Ishikawa (cell line): ENCODE data around the gene CYBB.

Source experiments
- CEBPB ChIP-seq: IDR thresholded peaks from 2 replicates; pipeline ENCODE4 v1.6.1; 2012
- CREB1 ChIP-seq: IDR thresholded peaks from 2 replicates; pipeline ENCODE4 v1.6.1; 2012; ENCODE audit warnings: low read depth
- EGR1 ChIP-seq: IDR thresholded peaks from 2 replicates; pipeline ENCODE4 v1.6.1; 2012
- EP300 ChIP-seq: IDR thresholded peaks from 2 replicates; pipeline ENCODE4 v1.6.1; 2012; ENCODE audit warnings: borderline replicate concordance
- FOXM1 ChIP-seq: IDR thresholded peaks from 2 replicates; pipeline ENCODE4 v1.6.1; 2012; ENCODE audit warnings: low read depth, borderline replicate concordance
- NFIC ChIP-seq: IDR thresholded peaks from 2 replicates; pipeline ENCODE4 v1.6.1; 2012
- RAD21 ChIP-seq: IDR thresholded peaks from 2 replicates; pipeline ENCODE4 v1.6.1; 2012; ENCODE audit warnings: low read depth
- REST ChIP-seq: IDR thresholded peaks from 2 replicates; pipeline ENCODE4 v1.6.1; 2012; ENCODE audit warnings: low read depth, mild to moderate bottlenecking
- TAF1 ChIP-seq: IDR thresholded peaks from 2 replicates; pipeline ENCODE4 v1.6.1; 2012; ENCODE audit warnings: low read depth, mild to moderate bottlenecking
- TCF12 ChIP-seq: IDR thresholded peaks from 2 replicates; pipeline ENCODE4 v1.6.1; 2012; ENCODE audit warnings: low read depth
- TEAD4 ChIP-seq: IDR thresholded peaks from 2 replicates; pipeline ENCODE4 v1.6.1; 2012
- USF1 ChIP-seq: IDR thresholded peaks from 2 replicates; pipeline ENCODE4 v1.6.1; 2012
- YY1 ChIP-seq: IDR thresholded peaks from 2 replicates; pipeline ENCODE4 v1.6.1; 2012; ENCODE audit warnings: low read depth
- ZBTB7A ChIP-seq: IDR thresholded peaks from 2 replicates; pipeline ENCODE4 v1.6.1; 2012; ENCODE audit warnings: low read depth
- TF ChIP-seq, protein P1 (sequence below): IDR thresholded peaks from 2 replicates; pipeline ENCODE4 v1.6.1; 2012

Gene CYBB

DNA sequence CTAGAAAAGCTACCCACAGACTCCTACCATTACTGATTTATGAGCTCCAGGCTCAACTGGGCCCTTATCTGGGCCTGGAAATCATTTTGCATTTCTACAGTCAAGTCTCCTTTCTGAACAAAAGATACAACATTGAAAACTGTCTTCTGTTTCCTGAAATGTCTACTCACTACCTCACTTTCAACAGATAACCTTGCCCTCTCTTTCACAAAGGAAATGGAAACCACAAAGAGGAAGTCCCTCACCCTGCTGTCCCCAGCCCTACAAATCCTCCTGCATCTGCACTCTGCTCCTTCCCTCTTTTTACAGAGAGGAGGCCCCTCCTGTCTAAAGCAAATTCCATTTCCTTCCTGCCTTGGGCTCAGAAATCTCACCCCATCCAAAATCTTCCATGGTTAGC is 24.8 kb upstream of the CYBB start:
- no peak for TF ChIP-seq FOXM1
- no peak for TF ChIP-seq RAD21
- TF ChIP-seq EP300 = no peak
- TF ChIP-seq REST = no peak
- TF ChIP-seq, protein P1, sequence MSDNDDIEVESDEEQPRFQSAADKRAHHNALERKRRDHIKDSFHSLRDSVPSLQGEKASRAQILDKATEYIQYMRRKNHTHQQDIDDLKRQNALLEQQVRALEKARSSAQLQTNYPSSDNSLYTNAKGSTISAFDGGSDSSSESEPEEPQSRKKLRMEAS = no peak
- no peak for TF ChIP-seq USF1
- no peak for TF ChIP-seq CEBPB

DNA sequence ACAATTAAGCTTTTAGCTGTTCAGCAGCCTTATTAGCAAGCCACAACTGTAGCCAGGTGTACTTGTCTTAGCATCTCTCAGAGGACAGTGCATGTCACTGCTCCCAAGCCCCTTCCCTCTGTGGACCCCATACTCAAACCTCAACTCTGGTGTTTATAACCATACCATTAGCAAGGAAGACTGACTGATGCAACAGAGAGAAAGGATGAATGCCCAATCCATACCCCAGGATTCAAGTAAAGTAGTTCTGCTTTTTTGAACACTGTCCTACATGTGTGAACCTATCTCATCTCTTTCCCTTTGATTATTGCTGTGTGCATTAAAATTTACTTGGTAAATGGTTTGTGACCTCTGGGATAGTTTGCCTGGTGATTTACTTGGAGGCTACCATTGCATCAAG is 22.8 kb upstream of the CYBB start:
- TF ChIP-seq REST (no peak), CEBPB (no peak), EP300 (no peak), NFIC (no peak), USF1 (no peak), CREB1 (no peak), FOXM1 (no peak), TAF1 (no peak), EGR1 (no peak), RAD21 (no peak), TCF12 (no peak), TEAD4 (no peak), YY1 (no peak)
- TF ChIP-seq, protein P1 = no peak

DNA sequence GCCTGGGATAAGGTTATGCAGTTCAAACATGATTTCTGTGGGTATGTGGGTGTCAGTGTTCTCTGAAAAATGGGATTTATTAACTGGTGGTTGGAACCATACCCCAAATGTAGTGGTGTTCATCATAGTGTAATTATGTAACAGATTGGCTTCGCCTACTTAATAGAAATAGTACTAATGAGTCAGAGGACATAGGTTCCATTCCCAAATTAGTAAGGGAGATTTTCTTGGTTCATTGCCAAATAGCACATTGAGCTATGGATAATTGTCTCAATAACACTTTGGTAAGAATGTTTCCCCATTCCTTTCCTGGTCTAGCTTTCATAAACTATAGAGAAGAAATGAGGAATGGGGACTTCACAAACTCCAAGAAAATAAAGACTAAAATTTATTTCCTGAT is 20.5 kb upstream of the CYBB start:
- TF ChIP-seq ZBTB7A (no peak), RAD21 (no peak), NFIC (no peak), USF1 (no peak), CEBPB (no peak), YY1 (no peak), CREB1 (no peak), TAF1 (no peak), REST (no peak), EGR1 (no peak), TCF12 (no peak), FOXM1 (no peak), EP300 (no peak), TEAD4 (no peak)
- TF ChIP-seq, protein P1 = no peak

DNA sequence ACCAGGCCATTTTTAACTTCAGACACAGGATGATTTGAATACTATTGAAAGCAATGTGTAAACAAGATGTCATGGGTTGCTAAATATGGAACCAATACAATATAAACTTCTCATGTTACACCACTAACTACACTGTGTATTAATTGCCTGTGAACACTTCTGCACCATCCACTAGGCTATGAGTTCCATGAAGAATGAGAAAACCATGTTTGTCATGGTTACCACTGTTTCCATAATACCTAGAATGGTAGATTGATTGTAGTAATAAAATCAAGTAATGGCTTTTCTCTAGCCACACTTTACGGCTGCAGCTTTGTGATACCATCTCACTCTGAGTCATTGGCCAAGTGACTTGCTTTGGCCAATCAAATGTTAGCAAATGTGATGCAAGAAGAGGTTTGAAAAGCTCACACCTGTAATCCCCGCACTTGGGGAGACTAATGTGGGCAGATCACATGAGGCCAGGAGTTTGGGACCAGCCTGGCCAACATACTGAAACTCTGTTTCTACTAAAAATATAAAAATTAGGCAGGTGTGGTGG is 19.9 kb upstream of the CYBB start:
- TF ChIP-seq TAF1 (no peak), YY1 (no peak), ZBTB7A (no peak)
